ENCODE measurements around the gene ZNF576.

DNA sequence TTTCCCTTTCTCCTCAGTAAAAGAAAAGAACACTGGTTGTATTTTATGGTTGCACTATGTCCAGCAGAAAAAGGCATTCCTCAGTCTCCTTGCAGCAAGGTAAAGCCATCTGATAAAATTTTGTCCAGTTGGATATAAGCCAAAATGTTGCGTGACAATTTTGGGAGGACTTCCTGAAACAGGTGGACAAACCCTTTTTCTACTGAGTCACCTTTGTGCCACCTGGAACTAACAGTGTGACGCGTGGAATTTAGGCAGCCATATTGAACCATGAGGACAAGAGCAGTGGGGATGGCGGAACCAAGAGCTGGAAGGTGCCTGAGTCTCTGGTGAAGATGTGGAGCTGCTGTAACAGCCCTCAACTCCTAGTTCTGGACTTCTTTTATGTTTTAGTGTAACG, 35.1 kb downstream of the ZNF576 start:
- TF ChIP-seq EZH2 (IDR thresholded peaks at IDR 0.05; ENCODE audit: insufficient read depth, low read length), result no peak
- TF ChIP-seq, protein P1, sequence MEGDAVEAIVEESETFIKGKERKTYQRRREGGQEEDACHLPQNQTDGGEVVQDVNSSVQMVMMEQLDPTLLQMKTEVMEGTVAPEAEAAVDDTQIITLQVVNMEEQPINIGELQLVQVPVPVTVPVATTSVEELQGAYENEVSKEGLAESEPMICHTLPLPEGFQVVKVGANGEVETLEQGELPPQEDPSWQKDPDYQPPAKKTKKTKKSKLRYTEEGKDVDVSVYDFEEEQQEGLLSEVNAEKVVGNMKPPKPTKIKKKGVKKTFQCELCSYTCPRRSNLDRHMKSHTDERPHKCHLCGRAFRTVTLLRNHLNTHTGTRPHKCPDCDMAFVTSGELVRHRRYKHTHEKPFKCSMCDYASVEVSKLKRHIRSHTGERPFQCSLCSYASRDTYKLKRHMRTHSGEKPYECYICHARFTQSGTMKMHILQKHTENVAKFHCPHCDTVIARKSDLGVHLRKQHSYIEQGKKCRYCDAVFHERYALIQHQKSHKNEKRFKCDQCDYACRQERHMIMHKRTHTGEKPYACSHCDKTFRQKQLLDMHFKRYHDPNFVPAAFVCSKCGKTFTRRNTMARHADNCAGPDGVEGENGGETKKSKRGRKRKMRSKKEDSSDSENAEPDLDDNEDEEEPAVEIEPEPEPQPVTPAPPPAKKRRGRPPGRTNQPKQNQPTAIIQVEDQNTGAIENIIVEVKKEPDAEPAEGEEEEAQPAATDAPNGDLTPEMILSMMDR (IDR thresholded peaks at IDR 0.05; ENCODE audit: insufficient read depth, low read depth, low read length), result no peak
